ENCODE data around the gene CROCC2.

The CROCC2 gene

DNA sequence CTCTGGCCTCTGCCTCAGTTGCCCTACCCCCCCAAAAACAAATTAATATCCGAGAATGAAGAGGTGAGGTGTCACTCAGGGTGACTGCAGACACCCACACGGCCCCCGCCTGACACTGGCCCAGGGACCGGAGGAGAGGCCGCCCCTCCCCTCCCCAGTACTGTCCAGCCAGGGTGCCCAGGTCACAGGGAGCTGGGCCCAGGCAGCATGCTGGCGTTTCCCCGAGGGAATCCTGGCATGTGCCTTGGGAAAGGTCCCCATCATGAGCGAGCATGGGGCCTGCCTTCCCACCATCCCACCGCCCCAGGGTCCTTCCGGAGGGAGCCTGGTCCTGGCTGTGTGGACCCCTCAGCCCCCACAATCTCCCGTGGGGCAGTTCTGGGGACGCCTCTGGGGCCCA is 13.2 kb upstream of the CROCC2 start:
- DNase-seq = no peak

GRCh38 chr2:240893363-240893844 is 12.7 kb upstream of the CROCC2 start:
- DNase-seq = no peak

- DNase-seq = no peak
These were observed 12.1 kb upstream of the CROCC2 start for GRCh38 chr2:240894006-240894405.

- DNase-seq = no peak
These were observed 11.1 kb upstream of the CROCC2 start for GRCh38 chr2:240894836-240895558.

DNA sequence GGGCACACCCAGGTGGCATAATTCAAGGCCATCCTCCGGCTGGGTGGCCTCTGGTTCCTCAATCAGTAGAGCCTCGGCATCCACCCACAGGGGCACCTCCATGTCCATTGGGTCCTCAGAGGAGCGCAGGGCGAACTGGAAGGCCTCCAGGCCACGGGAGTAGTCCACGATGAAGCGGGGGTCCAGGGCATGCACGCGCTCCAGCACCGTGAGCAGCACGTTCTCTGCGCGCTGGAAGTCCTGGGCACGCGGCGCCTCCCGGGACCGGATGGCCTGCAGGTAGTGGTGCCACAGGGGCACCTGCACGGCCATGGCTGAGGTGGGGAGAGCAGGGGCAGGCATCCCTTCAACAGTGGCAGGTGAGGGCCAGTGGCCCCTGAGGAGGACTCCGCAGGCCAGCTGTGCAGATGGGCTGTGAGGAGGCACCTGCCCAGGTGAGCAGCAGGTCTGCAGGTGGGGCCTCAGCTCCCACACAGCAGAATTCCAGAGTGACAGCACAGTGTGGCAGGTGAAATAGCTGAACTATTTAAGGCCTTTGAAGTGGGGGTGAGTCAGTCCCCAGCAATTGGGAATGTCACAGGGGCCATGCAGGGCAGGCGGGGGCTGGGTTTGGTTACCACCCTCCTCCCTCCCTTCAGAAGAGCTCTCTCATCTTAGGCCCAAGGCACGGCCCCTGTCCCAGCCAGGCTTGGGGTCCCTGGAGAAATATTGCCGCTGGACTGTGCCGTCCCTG is 10.3 kb upstream of the CROCC2 start, which contains the start of gene MAB21L4:
MAB21L4 (minus strand) TSS at position 501 of the 733 bp plus-strand sequence; CDS start at position 342, 159 bp downstream.
- DNase-seq = no peak

- no peak for DNase-seq
These were observed 9.7 kb upstream of the CROCC2 start for GRCh38 chr2:240896394-240896793.

GRCh38 chr2:240896871-240897692 is 9.1 kb upstream of the CROCC2 start:
- no peak for DNase-seq

DNA sequence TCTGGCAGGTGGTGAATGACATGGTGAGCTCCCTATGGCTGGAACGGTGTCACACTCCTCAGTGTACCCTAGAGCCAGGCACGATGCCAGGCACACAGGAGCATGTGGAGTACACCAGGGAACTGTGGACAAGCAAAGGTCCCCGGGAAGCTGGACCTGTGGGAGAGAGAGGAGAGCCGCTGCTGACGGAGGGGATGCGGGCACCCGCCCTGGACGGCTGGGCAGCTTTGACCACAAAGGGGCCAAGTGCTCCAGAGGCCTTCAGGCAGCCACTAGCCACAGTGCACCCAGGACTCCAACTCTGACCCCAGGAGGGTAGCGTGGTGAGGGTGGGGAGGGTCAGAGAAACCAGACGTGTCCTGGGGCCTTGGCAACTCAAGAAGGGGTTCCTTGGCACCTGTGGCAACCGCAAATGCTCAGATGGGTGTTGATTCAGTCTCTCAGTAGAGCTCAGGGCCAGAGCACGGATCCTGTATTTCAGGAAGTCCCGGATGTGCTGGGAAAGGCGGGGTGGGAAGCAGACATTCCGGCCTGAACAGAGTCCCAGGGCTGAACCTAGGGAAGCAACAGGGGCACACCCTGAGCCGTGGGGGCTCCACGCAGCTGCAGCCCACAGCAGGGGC is 7.9 kb upstream of the CROCC2 start:
- DNase-seq = no peak

DNA sequence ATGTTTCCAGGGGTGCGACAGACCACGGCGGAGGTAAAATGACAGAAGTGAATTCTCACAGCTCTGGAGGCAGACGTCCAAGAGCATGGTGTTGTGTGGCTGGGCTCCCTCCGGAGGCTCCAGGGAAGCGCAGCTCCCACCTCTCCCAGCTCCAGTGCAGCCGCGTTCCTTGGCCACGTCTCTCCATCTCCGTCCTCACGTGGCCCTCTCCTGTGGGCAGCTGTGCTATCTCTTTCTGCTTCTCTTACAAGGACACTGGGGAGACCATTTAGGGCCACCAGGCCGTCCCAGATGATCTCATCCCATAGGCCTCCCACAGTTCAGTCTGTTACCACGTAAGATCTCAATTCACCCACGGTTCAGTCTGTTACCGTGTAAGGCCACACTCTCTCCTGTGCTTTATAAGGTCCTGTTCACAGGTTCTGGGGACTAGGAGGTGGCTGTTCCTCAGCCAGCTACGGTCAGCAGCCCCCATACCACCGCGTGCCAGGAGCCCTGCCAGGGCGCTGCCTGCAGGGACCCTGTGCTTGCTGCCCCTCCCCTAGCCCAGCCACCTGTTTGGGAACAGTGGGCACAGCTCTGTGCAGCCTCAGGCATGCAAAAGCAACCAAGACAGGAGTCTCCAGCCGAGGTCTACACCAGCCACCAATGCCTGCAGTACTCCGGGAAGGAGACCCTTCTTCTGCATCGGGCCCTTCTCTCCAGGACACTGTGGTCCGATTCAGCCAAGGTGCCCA is 7.2 kb upstream of the CROCC2 start:
- DNase-seq = no peak

- no peak for DNase-seq
These were observed 6.7 kb upstream of the CROCC2 start for GRCh38 chr2:240899468-240899865.

DNA sequence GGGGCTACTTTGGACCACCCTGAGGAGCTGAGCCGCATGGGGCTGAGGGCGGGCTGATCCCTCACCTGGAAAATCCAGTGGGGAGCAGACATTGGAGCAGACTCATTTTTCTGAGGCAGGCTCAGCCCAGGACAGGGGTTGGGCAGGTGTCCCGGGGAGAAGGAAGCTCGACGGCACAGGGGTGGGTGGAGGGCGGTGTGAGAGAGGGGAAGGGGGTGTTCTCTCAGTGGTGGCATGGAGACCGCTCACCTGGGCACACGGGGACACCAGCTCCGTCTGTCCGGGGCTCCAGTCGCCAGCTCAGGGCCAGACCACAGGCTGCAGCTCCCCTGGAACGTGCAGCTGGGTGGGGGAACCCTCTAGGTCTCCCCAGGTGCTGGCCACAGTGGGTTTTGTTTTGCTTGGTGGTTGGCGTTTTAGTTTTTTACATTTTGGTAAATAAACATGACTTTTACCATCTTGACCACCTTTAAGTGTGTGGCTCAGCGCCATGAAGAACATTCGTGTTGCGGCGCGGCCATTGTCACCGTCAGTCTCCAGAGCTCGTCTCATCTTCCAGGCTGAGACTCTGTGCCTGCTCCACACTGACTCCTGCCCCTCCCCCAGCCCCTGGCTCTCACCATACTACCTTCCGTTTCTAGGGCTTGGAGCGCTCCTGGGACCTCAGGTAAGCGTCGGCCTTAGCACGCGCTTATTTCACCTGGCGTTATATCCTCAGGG is 5.8 kb upstream of the CROCC2 start:
- DNase-seq = no peak

- no peak for DNase-seq
These were observed 4.0 kb upstream of the CROCC2 start for GRCh38 chr2:240901986-240902614.

GRCh38 chr2:240902615-240903041 is 3.5 kb upstream of the CROCC2 start:
- DNase-seq = no peak

DNA sequence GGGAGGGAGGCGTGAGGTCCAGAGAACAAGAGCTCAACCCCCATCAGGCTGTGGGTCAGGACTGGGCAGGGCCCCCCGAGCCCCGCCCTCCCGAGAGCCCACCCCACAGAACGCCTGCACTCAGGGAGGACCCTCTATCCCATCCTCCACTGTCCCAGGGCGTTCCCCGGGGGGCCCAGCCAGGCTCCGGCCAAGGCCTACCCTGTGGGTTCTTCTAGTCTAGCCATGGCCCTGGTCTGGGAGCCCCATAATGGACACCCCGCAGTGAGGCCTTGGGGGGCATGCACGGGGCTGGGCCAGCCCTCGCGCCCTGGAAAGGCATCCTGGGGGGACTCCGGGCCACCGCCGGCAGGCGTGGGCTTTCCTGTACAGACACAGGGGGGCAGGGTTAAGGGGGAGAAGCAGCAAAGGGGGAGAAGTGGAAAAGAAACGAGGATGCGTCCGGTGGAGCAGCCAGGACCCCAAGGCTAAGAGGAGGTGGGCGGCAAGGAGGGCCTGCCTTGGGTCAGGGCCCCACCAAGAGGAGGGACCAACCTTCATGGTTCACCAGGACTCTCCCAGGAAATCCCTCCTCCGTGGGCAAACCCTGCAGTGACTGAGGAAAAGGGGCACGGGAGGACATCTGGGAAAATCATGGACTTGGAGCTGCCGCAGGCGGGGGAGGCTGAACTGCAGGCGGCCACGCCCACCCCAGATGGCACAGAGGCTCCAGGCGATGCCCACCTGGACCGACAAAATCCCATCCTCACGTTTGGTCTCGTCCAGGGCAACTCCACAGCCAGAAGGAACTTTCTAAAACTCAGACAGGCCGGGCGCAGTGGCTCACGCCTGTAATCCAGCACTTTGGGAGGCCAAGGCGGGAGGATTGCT is 2.7 kb upstream of the CROCC2 start:
- no peak for DNase-seq

GRCh38 chr2:240904216-240905175 is 1.6 kb upstream of the CROCC2 start:
- no peak for DNase-seq

GRCh38 chr2:240905176-240905781 is 857 bp upstream of the CROCC2 start:
- DNase-seq = peak; percentile 53

DNA sequence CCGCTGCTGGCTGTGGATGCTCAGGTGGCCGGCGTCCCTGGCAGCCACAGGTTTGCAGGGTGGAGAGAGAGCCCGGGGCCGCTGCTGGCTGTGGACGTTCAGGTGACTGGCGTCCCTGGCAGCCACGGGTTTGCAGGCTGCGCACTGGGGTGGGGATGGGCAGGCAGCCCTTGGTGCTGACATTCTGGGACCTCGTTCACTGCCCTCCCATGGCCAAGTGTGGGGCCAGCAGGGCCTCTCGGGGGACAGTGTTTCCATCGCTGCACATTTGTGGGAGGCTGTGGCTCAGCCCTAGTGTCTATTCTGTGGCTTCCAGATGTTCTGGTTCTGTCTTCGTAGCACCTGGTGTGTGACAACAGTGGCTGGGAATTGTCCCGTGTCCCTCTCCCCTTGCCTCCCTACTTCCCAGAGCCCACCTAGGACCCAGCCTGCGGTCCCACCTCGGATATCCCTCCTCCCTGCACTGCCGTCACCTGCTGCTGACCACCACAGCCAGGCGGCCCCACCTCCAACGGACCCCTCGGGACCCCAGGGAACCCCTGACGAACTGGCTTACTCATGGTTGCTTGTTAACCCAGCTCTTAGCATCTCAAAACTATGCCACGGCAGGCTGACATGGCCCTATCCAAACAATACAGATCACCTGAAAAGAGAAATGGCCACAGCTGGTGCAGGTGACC is 915 bp downstream of the CROCC2 start:
- no peak for DNase-seq

All from NCI-H2171 (cell line).